ENCODE results near the gene PGAP6.

DNA sequence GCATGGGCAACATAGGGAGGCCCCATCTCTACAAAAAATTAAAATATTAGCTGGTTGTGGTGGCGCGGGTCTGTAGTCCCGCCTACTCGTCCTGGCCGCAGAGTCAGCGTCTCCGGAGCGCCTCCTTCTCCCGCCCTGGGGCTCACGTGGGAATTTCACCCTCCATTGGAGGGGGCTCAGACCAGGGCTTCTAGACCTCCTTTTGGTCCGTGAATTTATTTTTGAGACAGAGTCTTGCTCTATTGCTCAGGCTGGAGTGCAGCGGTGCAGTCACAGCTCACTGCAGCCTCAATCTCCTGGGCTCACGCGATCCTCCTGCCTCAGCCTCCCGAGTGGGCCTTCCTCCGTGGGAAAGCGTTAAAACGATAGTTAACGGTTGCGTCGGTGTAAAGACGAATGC is 14.8 kb upstream of the PGAP6 start:
- TF ChIP-seq SALL1 (CRISPR knock-in tag; IDR thresholded peaks at IDR 0.05) (peak; percentile 53), SRSF1 (optimal IDR thresholded peaks at IDR 0.05; ENCODE audit: low read depth, low read length) (no peak), ZNF790 (CRISPR knock-in tag; IDR thresholded peaks at IDR 0.05; ENCODE audit: borderline replicate concordance) (no peak), ZSCAN12 (CRISPR knock-in tag; IDR thresholded peaks at IDR 0.05) (no peak), ARHGAP35 (CRISPR knock-in tag; IDR thresholded peaks at IDR 0.05; ENCODE audit: borderline replicate concordance) (no peak), FOXK2 (IDR thresholded peaks at IDR 0.05) (no peak), POLR2A (IDR thresholded peaks at IDR 0.05; ENCODE audit: insufficient read depth in 1 of 2, low read depth in 2 of 2, low read length in 2 of 2) (no peak; a peak in 1 of 4 replicates), ZNF747 (CRISPR knock-in tag; IDR thresholded peaks at IDR 0.05; ENCODE audit: borderline replicate concordance) (no peak), KLF16 (CRISPR knock-in tag; IDR thresholded peaks at IDR 0.05) (no peak), MEIS1 (CRISPR knock-in tag; IDR thresholded peaks at IDR 0.05; ENCODE audit: borderline replicate concordance) (no peak)
- TF ChIP-seq, protein P1, sequence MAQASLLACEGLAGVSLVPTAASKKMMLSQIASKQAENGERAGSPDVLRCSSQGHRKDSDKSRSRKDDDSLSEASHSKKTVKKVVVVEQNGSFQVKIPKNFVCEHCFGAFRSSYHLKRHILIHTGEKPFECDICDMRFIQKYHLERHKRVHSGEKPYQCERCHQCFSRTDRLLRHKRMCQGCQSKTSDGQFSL (CRISPR knock-in tag; IDR thresholded peaks at IDR 0.05): no peak
- TF ChIP-seq, protein P2, sequence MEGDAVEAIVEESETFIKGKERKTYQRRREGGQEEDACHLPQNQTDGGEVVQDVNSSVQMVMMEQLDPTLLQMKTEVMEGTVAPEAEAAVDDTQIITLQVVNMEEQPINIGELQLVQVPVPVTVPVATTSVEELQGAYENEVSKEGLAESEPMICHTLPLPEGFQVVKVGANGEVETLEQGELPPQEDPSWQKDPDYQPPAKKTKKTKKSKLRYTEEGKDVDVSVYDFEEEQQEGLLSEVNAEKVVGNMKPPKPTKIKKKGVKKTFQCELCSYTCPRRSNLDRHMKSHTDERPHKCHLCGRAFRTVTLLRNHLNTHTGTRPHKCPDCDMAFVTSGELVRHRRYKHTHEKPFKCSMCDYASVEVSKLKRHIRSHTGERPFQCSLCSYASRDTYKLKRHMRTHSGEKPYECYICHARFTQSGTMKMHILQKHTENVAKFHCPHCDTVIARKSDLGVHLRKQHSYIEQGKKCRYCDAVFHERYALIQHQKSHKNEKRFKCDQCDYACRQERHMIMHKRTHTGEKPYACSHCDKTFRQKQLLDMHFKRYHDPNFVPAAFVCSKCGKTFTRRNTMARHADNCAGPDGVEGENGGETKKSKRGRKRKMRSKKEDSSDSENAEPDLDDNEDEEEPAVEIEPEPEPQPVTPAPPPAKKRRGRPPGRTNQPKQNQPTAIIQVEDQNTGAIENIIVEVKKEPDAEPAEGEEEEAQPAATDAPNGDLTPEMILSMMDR (CRISPR knock-in tag; IDR thresholded peaks at IDR 0.05): no peak
- TF ChIP-seq, protein P3, sequence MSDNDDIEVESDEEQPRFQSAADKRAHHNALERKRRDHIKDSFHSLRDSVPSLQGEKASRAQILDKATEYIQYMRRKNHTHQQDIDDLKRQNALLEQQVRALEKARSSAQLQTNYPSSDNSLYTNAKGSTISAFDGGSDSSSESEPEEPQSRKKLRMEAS (IDR thresholded peaks at IDR 0.05): peak; percentile 72
- TF ChIP-seq, protein P4, sequence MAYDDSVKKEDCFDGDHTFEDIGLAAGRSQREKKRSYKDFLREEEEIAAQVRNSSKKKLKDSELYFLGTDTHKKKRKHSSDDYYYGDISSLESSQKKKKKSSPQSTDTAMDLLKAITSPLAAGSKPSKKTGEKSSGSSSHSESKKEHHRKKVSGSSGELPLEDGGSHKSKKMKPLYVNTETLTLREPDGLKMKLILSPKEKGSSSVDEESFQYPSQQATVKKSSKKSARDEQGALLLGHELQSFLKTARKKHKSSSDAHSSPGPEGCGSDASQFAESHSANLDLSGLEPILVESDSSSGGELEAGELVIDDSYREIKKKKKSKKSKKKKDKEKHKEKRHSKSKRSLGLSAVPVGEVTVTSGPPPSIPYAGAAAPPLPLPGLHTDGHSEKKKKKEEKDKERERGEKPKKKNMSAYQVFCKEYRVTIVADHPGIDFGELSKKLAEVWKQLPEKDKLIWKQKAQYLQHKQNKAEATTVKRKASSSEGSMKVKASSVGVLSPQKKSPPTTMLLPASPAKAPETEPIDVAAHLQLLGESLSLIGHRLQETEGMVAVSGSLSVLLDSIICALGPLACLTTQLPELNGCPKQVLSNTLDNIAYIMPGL (CRISPR knock-in tag; IDR thresholded peaks at IDR 0.05; ENCODE audit: borderline replicate concordance in 1 of 2, low read depth in 1 of 2): no peak
